Large intestine (tissue), 3 donors: ENCODE data around the gene TEX36. TPM values are rescaled to one million over a fixed set of nuclear protein-coding genes. Genes with fewer than 3 reads are reported as not detected.

Experiments
- DNase-seq, 2 donors: peaks; one replicate each; pipeline versions ENCODE4 v3.0.0 to v3.0.0-alpha.2; 2013
- H3K27ac ChIP-seq: one replicate; pipeline ENCODE4 v1.5.1; 2013; ENCODE audit warnings: low read length
- H3K27me3 ChIP-seq: 2 replicates; pipeline ENCODE4 v1.6.1; 2013; ENCODE audit warnings: low read length; ENCODE audit not compliant: control insufficient read depth, insufficient read depth
- H3K36me3 ChIP-seq: 2 replicates; pipeline ENCODE4 v1.6.1; 2013; ENCODE audit warnings: low read length; ENCODE audit not compliant: control insufficient read depth, insufficient read depth
- H3K4me1 ChIP-seq: one replicate; pipeline ENCODE4 v1.6.1; 2013; ENCODE audit warnings: low read length; ENCODE audit not compliant: control insufficient read depth, insufficient read depth
- H3K4me3 ChIP-seq: one replicate; pipeline ENCODE4 v1.5.1; 2013; ENCODE audit warnings: low read length
- H3K9me3 ChIP-seq: one replicate; pipeline ENCODE4 v1.6.1; 2013; ENCODE audit warnings: mild to moderate bottlenecking, low read depth, low read length, moderate library complexity; ENCODE audit not compliant: control insufficient read depth
- WGBS: methylation state at CpG from one replicate; pipeline ENCODE4 v1.1.5; 2013; ENCODE audit warnings: low lambda C conversion rate; ENCODE audit not compliant: insufficient coverage; 5-methylcytosine and 5-hydroxymethylcytosine counted together
- polyA plus RNA-seq: library from polyadenylated mRNA; unstranded; fragments of 120-200 nt; gene quantifications from one replicate; pipeline ENCODE4 v1.2.1, GENCODE V29; 2013

TEX36 gene
- polyA plus RNA-seq, 1 donor: 0.07 TPM

DNA sequence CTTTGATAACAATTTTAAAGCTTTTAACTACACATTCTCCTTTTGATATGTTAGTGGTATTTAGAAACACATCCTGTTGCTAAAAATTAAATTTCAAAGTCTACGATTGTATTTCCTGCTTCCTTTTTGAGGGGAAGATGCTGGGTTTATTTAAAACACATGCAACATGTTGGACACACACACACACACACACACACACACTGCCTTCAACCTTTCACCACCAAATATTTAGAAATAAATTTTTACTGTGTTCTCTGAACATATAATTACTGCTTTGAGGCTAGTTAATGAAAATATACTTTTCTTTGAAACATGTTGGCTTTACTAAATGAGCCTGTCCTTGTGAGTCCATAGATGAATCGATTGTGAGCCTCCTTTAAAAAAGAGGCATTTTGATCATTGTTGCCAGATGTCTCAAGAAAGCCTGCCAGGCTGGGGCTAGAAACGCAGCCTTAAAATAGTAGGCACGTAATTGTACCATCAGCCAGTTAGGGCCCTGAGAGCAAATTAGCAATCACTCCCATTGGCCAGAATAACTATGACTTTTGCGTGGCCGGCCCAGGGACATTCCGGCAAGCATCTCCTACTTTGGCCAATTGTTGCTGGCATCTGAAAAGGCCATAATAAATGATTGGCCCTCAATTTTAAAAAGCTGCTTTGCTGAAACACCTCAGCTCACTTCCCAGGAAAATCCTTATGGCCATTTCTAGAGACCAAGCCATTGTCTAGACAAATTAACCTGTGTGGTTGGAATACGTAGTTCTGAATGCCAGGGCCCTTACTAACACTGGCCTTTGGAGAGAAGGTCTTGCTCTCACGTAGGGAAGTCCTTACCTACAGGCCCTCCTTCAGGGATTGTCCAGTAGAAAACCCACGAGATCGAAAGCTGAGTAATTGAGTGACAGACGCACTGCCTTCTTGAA lies 9.9 kb upstream of the TEX36 start:
- 93% methylated on average over 3 of the region's 12 CpGs for WGBS
- H3K27ac ChIP-seq: no peak overlapping the region

DNA sequence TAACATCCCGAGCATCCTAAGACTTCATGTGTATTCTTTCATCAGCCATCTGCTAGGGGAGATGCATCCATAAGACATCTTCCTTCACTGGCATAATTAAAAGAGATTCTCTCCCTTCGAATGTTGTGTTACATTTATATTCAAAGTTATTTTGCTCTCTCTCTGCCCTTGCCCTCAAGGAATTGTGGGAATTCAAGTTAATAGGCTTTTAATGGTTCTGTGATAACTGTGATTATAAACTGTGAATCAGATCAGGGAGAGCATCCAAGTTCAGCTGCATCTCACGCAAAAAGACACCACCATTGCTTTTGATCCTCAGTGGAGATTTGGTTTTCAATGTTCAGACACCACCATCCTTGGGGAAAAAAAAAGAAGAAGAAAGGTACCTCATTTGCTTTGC lies 9.2 kb upstream of the TEX36 start:
- Histone ChIP-seq H3K4me3 (no peak overlapping the region), H3K36me3 (no peaks in the 10 kb centered on the region), H3K27ac (no peak overlapping the region), H3K9me3 (no peaks in the 10 kb centered on the region), H3K27me3 (peaks cover 3% of the 10 kb centered on the region), H3K4me1 (no peaks in the 10 kb centered on the region)
- no peak for DNase-seq
- WGBS: 85% methylated on average over 2 of the region's 3 CpGs

More for the DNA sequence above, 9.9 kb upstream of the TEX36 start:
- no peak for DNase-seq
- Histone ChIP-seq H3K4me1 (no peaks in the 10 kb centered on the region), H3K4me3 (no peak overlapping the region), H3K27me3 (peaks cover 3% of the 10 kb centered on the region), H3K9me3 (no peaks in the 10 kb centered on the region), H3K36me3 (no peaks in the 10 kb centered on the region)

DNA sequence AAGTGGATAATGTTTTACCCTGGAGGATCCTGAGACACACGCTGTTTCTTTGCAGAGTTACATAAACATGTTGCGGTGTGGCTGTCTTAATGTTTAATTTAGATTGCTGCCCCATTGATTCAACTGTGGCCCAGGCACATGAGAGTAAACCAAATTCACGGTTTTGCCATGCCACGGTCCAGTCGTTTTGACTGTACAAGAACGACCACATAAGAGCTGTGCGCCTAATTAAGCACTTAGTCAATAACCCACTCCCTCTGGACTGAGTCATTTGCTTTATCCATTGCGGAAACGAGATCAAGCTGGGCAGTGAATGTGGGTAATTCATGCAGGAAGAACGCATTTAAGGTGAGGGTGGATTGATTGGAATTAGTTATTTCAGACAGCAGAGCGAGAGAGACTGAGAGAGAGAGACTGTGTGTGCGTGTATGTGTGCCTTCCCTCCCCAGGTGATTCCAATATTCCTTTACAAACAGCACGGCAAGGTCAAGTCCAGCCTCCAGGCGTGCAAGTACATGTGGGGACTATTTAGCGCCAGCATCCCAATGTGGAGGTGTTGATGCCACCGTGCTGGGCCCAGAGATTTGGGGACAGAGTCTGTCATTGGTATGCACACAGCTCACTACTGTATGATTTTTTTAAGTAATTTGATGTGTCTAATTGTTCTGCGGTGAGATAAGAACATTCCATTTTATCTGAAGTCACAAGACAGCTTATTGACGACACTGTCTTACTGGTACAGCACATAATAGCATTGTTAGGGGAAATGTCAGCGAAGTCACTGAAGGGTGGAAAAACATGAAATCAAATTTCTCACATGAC lies 8.4 kb upstream of the TEX36 start:
- Histone ChIP-seq H3K27ac (no peak overlapping the region), H3K27me3 (peaks cover 3% of the 10 kb centered on the region), H3K4me3 (no peak overlapping the region), H3K9me3 (no peaks in the 10 kb centered on the region), H3K4me1 (no peaks in the 10 kb centered on the region), H3K36me3 (no peaks in the 10 kb centered on the region)
- WGBS: 70% methylated on average over 2 of the region's 19 CpGs
- DNase-seq: no peak

DNA sequence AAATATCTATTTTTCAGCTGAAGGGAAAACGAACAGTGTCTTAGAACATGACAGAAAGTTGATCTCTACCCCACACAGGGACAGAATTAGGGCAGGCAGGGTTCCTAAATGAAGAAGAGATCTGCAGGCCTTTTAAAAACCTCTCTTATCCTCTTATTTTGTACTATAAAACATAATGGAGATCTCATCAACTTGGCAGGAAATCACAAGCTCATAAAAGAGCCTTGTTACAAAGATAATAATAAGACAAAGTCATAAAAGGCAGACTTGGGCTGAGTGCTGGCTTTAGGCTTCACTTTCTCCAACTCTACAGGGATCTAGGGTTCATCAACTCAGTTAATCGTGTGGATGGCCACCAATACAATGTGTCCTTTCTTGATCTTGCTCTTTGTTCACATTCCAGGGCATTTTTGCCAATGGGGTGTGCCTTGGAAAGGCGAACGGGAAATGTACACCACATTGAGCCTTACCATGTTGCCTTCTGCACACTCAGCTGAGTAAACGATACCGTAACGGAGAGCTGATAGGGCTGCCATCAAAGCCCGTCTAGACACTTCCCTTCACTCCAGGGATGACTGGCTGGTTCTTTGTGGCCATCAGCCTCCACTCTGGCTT lies 7.1 kb upstream of the TEX36 start:
- peaks cover 3% of the 10 kb centered on the region for H3K27me3 ChIP-seq
- no peaks in the 10 kb centered on the region for H3K36me3 ChIP-seq
- no CpG with 5 or more reads among the region's 8 CpGs for WGBS
- H3K27ac ChIP-seq: no peak overlapping the region
- no peak overlapping the region for H3K4me3 ChIP-seq
- H3K4me1 ChIP-seq: no peaks in the 10 kb centered on the region
- H3K9me3 ChIP-seq: no peaks in the 10 kb centered on the region
- DNase-seq: peak in 1 of 2 donors; percentile 9

DNA sequence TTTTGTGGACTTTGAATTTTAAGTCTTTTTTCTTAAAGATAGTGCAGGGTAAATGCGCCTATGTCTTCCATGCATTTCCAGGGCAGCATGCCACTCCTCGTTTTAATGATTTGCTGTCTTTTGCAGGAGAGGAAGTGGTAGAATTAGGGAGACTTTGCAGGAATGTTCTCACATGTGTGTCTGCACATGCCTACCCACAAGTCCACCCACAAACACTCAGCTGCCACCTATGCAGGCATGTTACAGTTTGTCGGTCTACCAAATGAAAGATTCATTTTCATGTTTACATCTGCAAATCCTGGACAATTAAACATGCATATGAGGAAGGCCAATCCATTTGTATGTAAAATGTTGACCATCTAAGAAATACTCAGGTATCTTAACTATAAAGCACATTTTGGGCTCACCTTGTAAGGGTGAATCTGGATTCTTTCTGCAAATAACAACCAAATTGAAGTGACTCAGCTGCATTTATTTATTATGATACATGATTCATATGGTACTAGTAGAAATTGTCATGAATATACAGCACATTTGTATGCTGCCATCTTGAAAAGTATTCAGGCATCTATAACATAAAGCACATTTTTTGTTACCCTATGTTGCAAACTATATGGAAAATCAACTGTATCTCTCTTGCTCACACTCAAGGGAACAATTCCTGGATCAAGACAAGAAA lies 4.7 kb upstream of the TEX36 start:
- Histone ChIP-seq H3K27ac (no peak overlapping the region), H3K36me3 (no peaks in the 10 kb centered on the region), H3K9me3 (no peaks in the 10 kb centered on the region), H3K27me3 (peaks cover 3% of the 10 kb centered on the region), H3K4me1 (no peaks in the 10 kb centered on the region), H3K4me3 (no peak overlapping the region)
- WGBS: no CpG with 5 or more reads among the region's 3 CpGs
- DNase-seq: no peak

DNA sequence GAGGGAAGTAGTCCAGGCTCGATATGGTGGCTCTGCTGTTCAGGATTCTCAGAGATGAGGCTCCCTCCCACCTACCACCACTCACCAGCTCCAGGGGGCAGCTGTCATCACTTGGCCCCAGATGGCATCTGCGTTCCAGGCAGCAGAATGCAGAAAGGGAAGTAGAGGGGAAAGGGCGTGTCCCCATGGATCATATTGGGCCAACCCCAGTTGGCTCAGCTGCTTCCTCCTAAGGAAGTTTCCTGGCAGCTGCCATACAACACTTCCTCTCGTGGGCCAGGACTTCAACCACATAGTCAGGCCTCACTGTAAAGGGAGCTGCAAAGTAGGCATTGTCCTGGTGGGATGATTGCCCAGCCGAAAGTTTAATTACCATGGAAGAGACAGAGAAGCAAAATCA lies 1.6 kb upstream of the TEX36 start:
- no peak overlapping the region for H3K4me3 ChIP-seq
- no CpG with 5 or more reads among the region's 5 CpGs for WGBS

DNA sequence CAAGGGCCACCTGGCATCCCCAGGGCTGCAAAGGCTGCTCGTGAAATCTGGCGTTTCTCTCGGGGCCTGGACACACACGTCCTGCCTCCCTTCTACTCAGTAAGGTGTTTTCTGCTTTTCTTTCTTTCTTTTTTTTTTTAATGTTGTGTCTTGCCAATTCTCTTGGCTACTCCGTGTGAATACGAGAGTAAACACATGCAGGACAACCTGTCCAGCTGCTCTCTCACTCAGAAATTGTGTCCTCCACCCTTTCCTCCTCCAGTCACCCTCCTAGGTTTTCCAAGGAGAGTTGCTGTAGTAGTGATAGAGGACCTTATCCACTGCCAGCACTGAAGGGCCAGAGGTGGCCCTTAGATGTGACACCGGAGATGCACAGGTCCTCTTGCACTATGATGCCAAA lies 858 bp upstream of the TEX36 start:
- 17% methylated on average over 1 of the region's 7 CpGs for WGBS
- DNase-seq: no peak
- Histone ChIP-seq H3K4me3 (no peak overlapping the region), H3K36me3 (no peaks in the 10 kb centered on the region), H3K27ac (no peak overlapping the region), H3K27me3 (peaks cover 2% of the 10 kb centered on the region), H3K9me3 (peaks cover under 1% of the 10 kb centered on the region), H3K4me1 (no peaks in the 10 kb centered on the region)

More for the DNA sequence above, 1.6 kb upstream of the TEX36 start:
- no peaks in the 10 kb centered on the region for H3K9me3 ChIP-seq
- DNase-seq: no peak
- no peak overlapping the region for H3K27ac ChIP-seq
- no peaks in the 10 kb centered on the region for H3K4me1 ChIP-seq
- H3K27me3 ChIP-seq: peaks cover 2% of the 10 kb centered on the region
- no peaks in the 10 kb centered on the region for H3K36me3 ChIP-seq

DNA sequence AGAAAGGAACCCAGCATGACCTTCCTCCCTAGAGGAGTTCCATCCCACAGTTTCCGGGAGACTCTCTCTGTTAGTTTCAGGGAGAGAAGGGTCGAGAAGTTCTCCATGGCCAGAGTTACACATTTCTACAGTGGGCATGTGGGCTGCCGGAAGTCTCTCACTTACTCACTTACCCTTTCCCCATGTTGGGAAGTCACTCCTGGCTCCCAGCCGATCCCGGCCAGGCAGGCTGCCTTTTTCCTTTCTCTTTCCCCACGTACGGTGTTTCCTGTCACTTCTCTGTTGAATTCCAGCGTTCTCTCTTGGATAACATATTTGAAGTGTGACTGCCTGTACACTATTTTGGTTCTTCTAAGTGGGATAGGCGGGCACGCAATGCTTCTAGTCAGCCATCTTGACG lies 3.5 kb downstream of the TEX36 start:
- H3K27ac ChIP-seq: no peak overlapping the region
- WGBS: no CpG with 5 or more reads among the region's 11 CpGs
- DNase-seq: no peak
- H3K4me1 ChIP-seq: no peaks in the 10 kb centered on the region
- peaks cover 2% of the 10 kb centered on the region for H3K27me3 ChIP-seq
- H3K4me3 ChIP-seq: no peak overlapping the region
- no peaks in the 10 kb centered on the region for H3K36me3 ChIP-seq
- peaks cover 4% of the 10 kb centered on the region for H3K9me3 ChIP-seq

DNA sequence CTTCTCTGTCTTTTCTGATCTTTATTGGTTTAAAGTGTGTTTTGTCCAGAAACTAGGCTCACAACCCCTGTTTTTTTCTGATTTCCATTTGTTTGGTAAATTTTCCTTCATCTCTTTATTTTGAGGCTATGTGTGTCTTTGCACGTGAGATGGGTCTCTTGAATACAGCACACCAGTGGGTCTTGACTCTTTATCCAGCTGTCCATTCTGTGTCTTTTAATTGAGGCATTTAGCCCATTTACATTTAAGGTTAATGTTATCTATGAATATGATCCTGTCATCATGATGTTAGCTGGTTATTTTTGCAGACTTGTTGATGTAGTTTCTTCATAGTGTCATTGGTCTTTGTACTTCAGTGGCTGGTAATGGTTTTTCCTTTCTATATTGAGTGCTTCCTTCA lies 10.1 kb downstream of the TEX36 start:
- H3K27ac ChIP-seq: no peak overlapping the region
- no peaks in the 10 kb centered on the region for H3K36me3 ChIP-seq
- no peaks in the 10 kb centered on the region for H3K4me1 ChIP-seq
- no CpG with 5 or more reads among the region's 1 CpG for WGBS
- no peak overlapping the region for H3K4me3 ChIP-seq
- no peak for DNase-seq
- H3K9me3 ChIP-seq: no peaks in the 10 kb centered on the region
- H3K27me3 ChIP-seq: no peaks in the 10 kb centered on the region

DNA sequence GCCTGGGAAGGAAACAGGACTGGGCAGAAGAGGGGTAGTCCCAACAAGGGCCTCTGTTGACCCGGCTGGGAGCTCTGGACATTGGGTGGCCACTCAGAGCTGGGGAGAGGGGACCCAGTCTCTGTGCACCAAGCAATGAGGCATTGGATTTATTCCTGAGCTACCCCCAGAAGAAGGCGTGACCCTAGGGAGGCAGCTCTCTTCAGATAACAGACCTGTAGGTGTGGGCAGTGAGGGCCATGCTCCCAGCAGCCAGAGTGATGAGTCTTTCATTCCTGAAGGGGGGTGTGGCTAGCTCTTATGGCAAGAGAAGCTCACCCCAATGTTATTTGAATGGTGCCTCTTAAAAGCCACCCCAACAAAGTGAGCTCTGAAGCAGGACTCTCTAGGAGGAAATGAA lies 20.4 kb downstream of the TEX36 start:
- H3K9me3 ChIP-seq: no peaks in the 10 kb centered on the region
- H3K36me3 ChIP-seq: no peaks in the 10 kb centered on the region
- no peak overlapping the region for H3K4me3 ChIP-seq
- no peaks in the 10 kb centered on the region for H3K27me3 ChIP-seq
- no peak for DNase-seq
- no CpG with 5 or more reads among the region's 2 CpGs for WGBS
- H3K4me1 ChIP-seq: no peaks in the 10 kb centered on the region
- no peak overlapping the region for H3K27ac ChIP-seq
